ENCODE measurements around the gene SCRT2. TPM values are rescaled to one million over a fixed set of nuclear protein-coding genes. Genes with fewer than 3 reads are reported as not detected.

The SCRT2 gene
- total and polyA plus RNA-seq, 9 of the 15 experiments (the other 6 are each of a cell fraction or from before 2014, with no cell fraction given), result 0.04 to 0.75 (median 0.13) TPM; not detected in 2

- peak; percentile 84 for ATAC-seq
- intact Hi-C loops (cut with micrococcal nuclease), result loop anchor here (5.0 kb wide), 1 partner anchor 56 kb away; no protein-coding TSS in a partner anchor
- Histone ChIP-seq H3K27ac (ENCODE audit: extremely low read depth, low read depth, low read length) (peak overlapping the region; percentile 78), H3K4me1 (replicated peaks in 1 of 2; ENCODE audit: control insufficient read depth in 2 of 2, insufficient read depth in 2 of 2, low read length in 2 of 2) (peaks cover 44 to 69% of the 10 kb centered on the region in 2 experiments), H3K4me3 (peak overlapping the region; percentile 11; the same call in 1 of the 2 replicates), H3K9me1 (ENCODE audit: control insufficient read depth, insufficient read depth, low read length) (no peaks in the 10 kb centered on the region), H2AFZ (ENCODE audit: low read depth, low read length) (peak overlapping the region; percentile 26; the same call in 1 of the 2 replicates), H3K4me2 (ENCODE audit: insufficient read depth, low read length) (peak overlapping the region; percentile 73), H3K79me2 (ENCODE audit: control insufficient read depth, insufficient read depth, low read length) (no peaks in the 10 kb centered on the region; the same call in 2 of the 3 replicates), H3K36me3 (ENCODE audit: control insufficient read depth, insufficient read depth, low read length) (no peaks in the 10 kb centered on the region), H3K27me3 (ENCODE audit: control insufficient read depth in 2 of 2, insufficient read depth in 2 of 2, low read length in 2 of 2) (no peaks in the 10 kb centered on the region; a peak in 1 of 5 replicates), H3K9ac (ENCODE audit: insufficient read depth in 1 of 2, low read depth in 2 of 2, low read length in 2 of 2) (peak overlapping the region; percentile 68 to 82; a peak in 3 of 4 replicates), H3K9me3 (replicated peaks; ENCODE audit: control insufficient read depth, insufficient read depth, low read depth, low read length) (no peaks in the 10 kb centered on the region), H4K20me1 (replicated peaks; ENCODE audit: control insufficient read depth, insufficient read depth, low read length) (no peaks in the 10 kb centered on the region)
- FAIRE-seq, result peak; percentile 97
- no TSS peak for BruUV-seq (replicated peaks)
- in situ Hi-C loops (cut with MboI), result no loop called here
- peak; percentile 76 to 90 (median 84) for DNase-seq (ENCODE audit: extremely low read depth in 1 of 4, low spot score in 3 of 4)
- ChIA-PET POLR2A (interaction anchor here (0.6 to 1.5 kb wide), 3 partner anchors 11 to 287 kb away, joined by 3 to 4 read pairs (median 4); no protein-coding TSS in a partner anchor), CTCF (ENCODE audit: low intra/inter-chr PET ratio) (no interaction called here)
- WGBS (ENCODE audit: insufficient coverage, low coverage, missing lambda C conversion rate), result 5% methylated on average over 8 of the region's 9 CpGs
- no peak for TF ChIP-seq ZZZ3 (IDR thresholded peaks at IDR 0.05)
- TF ChIP-seq ARID3A (IDR thresholded peaks at IDR 0.05; ENCODE audit: borderline replicate concordance, low read depth, low read length), result no peak; the same call in 1 of the 2 replicates
- TF ChIP-seq ASH1L (IDR thresholded peaks at IDR 0.05; ENCODE audit: borderline replicate concordance, low read depth, partially characterized antibody), result no peak
- TF ChIP-seq, protein P1, sequence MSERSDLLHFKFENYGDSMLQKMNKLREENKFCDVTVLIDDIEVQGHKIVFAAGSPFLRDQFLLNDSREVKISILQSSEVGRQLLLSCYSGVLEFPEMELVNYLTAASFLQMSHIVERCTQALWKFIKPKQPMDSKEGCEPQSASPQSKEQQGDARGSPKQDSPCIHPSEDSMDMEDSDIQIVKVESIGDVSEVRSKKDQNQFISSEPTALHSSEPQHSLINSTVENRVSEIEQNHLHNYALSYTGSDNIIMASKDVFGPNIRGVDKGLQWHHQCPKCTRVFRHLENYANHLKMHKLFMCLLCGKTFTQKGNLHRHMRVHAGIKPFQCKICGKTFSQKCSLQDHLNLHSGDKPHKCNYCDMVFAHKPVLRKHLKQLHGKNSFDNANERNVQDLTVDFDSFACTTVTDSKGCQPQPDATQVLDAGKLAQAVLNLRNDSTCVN (CRISPR knock-in tag; IDR thresholded peaks at IDR 0.05), result no peak
- TF ChIP-seq HCFC1 (IDR thresholded peaks at IDR 0.05; ENCODE audit: low read depth, low read length), result no peak
- TF ChIP-seq, protein P2, sequence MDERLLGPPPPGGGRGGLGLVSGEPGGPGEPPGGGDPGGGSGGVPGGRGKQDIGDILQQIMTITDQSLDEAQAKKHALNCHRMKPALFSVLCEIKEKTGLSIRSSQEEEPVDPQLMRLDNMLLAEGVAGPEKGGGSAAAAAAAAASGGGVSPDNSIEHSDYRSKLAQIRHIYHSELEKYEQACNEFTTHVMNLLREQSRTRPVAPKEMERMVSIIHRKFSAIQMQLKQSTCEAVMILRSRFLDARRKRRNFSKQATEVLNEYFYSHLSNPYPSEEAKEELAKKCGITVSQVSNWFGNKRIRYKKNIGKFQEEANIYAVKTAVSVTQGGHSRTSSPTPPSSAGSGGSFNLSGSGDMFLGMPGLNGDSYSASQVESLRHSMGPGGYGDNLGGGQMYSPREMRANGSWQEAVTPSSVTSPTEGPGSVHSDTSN (CRISPR knock-in tag; IDR thresholded peaks at IDR 0.05; ENCODE audit: low read depth), result no peak
- TF ChIP-seq, protein P2 (tag; conservative IDR thresholded peaks at IDR 0.05; ENCODE audit: low read depth), result no peak
- TF ChIP-seq GATAD2A (IDR thresholded peaks at IDR 0.05), result no peak
- no peak for TF ChIP-seq AFF1 (IDR thresholded peaks at IDR 0.05; ENCODE audit: low read depth in 1 of 2, partially characterized antibody in 2 of 2)
- TF ChIP-seq RFX1 (IDR thresholded peaks at IDR 0.05), result no peak
- no peak for TF ChIP-seq PHB (CRISPR knock-in tag; IDR thresholded peaks at IDR 0.05)
Observed at GRCh38 chr20:671252-672030, 4.2 kb downstream of the SCRT2 start.

Data from K562 (cell line).